Cardiac muscle cell (in vitro differentiated cells and primary cell): Measurements from ENCODE around the gene LEF1. TPM values are rescaled to one million over a fixed set of nuclear protein-coding genes. Genes with fewer than 3 reads are reported as not detected.
"Not testable (repeated sequence)": the region's sequence is repeated elsewhere in the genome, so short reads cannot be mapped to it uniquely, and the experiment has no call there.

Source experiments
- DNase-seq, 2 donors: peaks; one replicate each; pipeline versions ENCODE4 v3.0.0 to v3.0.0-alpha.2; 2010 to 2017; ENCODE audit warnings: low read depth in 1 of 2, low spot score in 1 of 2
- H3K27ac ChIP-seq: fragments of 200-600 bp; sonication (generic); 2 replicates; pipeline ENCODE4 v1.5.1; 2016
- H3K27me3 ChIP-seq: fragments of 200-600 bp; sonication (generic); 2 replicates; pipeline ENCODE4 v1.6.0; 2016; ENCODE audit warnings: control low read depth
- H3K36me3 ChIP-seq: fragments of 200-600 bp; sonication (generic); 2 replicates; pipeline ENCODE4 v1.5.1; 2016; ENCODE audit warnings: control low read depth
- H3K4me1 ChIP-seq: fragments of 200-600 bp; sonication (generic); 2 replicates; pipeline ENCODE4 v1.8.1; 2017; ENCODE audit warnings: low read depth, mild to moderate bottlenecking, mixed run types
- H3K4me3 ChIP-seq: fragments of 200-600 bp; sonication (generic); 2 replicates; pipeline ENCODE4 v1.5.1; 2016; ENCODE audit warnings: mild to moderate bottlenecking
- H3K9me3 ChIP-seq: fragments of 200-600 bp; sonication (generic); 2 replicates; pipeline ENCODE4 v1.5.1; 2017; ENCODE audit warnings: low read depth, mild to moderate bottlenecking, control low read depth
- CTCF ChIP-seq: IDR thresholded peaks from 2 replicates; pipeline ENCODE4 v1.5.1; 2012; ENCODE audit warnings: low read depth, mild to moderate bottlenecking, low read length
- polyA plus RNA-seq: library from polyadenylated mRNA; unstranded; fragments of >200 nt; fragmentation: Nextera tagmentation; extraction: Ambion mirVana; gene quantifications from 2 replicates; pipeline ENCODE4 v1.2.1, GENCODE V29; 2016
- total RNA-seq: library from RNA; depleted of rRNA; stranded (reverse); fragments of >200 nt; gene quantifications from 2 replicates; pipeline ENCODE4 v1.2.3, GENCODE V29; 2016

Gene LEF1
- total and polyA plus RNA-seq, 2 experiments from 2014 or later, result 69.1 to 70.3 TPM

GRCh38 chr4:108018884-108019187, 149.9 kb downstream of the LEF1 start:
- no peaks in the 10 kb centered on the region for H3K9me3 ChIP-seq
- DNase-seq, result no peak
- peaks cover 21% of the 10 kb centered on the region for H3K36me3 ChIP-seq
- no peaks in the 10 kb centered on the region for H3K4me1 ChIP-seq
- TF ChIP-seq CTCF, result no peak
- H3K4me3 ChIP-seq, result no peak overlapping the region
- no peak overlapping the region for H3K27ac ChIP-seq
- no peaks in the 10 kb centered on the region for H3K27me3 ChIP-seq

GRCh38 chr4:108018040-108018883, 150.5 kb downstream of the LEF1 start:
- peak; percentile 89 for TF ChIP-seq CTCF
- Histone ChIP-seq H3K27ac (no peak overlapping the region), H3K4me3 (no peak overlapping the region)

GRCh38 chr4:108013955-108014354, 154.8 kb downstream of the LEF1 start:
- H3K9me3 ChIP-seq, result no peaks in the 10 kb centered on the region
- no peak overlapping the region for H3K4me3 ChIP-seq
- no peak overlapping the region for H3K27ac ChIP-seq
- H3K4me1 ChIP-seq, result no peaks in the 10 kb centered on the region
- TF ChIP-seq CTCF, result no peak
- H3K27me3 ChIP-seq, result no peaks in the 10 kb centered on the region
- no peak for DNase-seq
- peaks cover 19% of the 10 kb centered on the region for H3K36me3 ChIP-seq

More at GRCh38 chr4:108018040-108018883, 150.5 kb downstream of the LEF1 start:
- peak; percentile 82 to 83 for DNase-seq
- Histone ChIP-seq H3K27me3 (no peaks in the 10 kb centered on the region), H3K36me3 (peaks cover 21% of the 10 kb centered on the region), H3K4me1 (no peaks in the 10 kb centered on the region), H3K9me3 (no peaks in the 10 kb centered on the region)

- TF ChIP-seq CTCF, result no peak
- DNase-seq, result no peak
- Histone ChIP-seq H3K27me3 (no peaks in the 10 kb centered on the region), H3K4me1 (no peaks in the 10 kb centered on the region), H3K9me3 (no peaks in the 10 kb centered on the region), H3K4me3 (no peak overlapping the region), H3K36me3 (peaks cover 19% of the 10 kb centered on the region), H3K27ac (no peak overlapping the region)
These were observed 155.4 kb downstream of the LEF1 start for GRCh38 chr4:108013327-108013726.

GRCh38 chr4:108012382-108012781, 156.3 kb downstream of the LEF1 start:
- not testable (repeated sequence) for H3K27me3 ChIP-seq, H3K4me3 ChIP-seq, H3K4me1 ChIP-seq, DNase-seq, H3K27ac ChIP-seq, H3K9me3 ChIP-seq
- H3K36me3 ChIP-seq, result peaks cover 19% of the 10 kb centered on the region

GRCh38 chr4:108010167-108010566, 158.6 kb downstream of the LEF1 start:
- Histone ChIP-seq H3K9me3 (no peaks in the 10 kb centered on the region), H3K4me3 (no peak overlapping the region), H3K4me1 (no peaks in the 10 kb centered on the region), H3K27ac (no peak overlapping the region), H3K36me3 (peaks cover 19% of the 10 kb centered on the region), H3K27me3 (no peaks in the 10 kb centered on the region)
- no peak for TF ChIP-seq CTCF
- no peak for DNase-seq
